Measurements from ENCODE around the gene MRPS10. TPM values are rescaled to one million over a fixed set of nuclear protein-coding genes. Genes with fewer than 3 reads are reported as not detected.
"Not testable (repeated sequence)": the region's sequence is repeated elsewhere in the genome, so short reads cannot be mapped to it uniquely, and the experiment has no call there.

The MRPS10 gene
- total RNA-seq, 4 donors from 2014 or later, result 7.6 to 52.8 (median 22.2) TPM

DNA sequence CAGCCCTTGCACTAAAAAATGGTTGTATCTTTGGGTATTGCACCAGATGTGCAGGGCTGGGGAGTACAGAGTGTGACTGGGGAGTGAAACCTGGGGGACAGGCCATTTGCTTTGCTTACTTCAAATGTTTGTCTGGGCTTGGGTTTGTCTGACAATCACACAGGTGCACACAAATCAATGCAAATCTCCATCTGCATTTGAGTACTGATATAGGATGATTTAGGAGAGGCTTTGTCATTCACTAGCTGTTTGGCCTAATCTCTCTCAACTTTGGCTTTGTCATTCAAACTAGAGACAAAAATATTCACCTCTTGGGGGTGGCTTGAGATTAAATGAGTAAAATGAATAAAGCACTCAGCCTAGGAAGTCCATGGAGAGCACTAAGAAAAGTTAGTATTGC is 40.7 kb downstream of the MRPS10 start:
- intact Hi-C loops (cut with DNase I; ENCODE audit: low total_unique reads), result no loop called here
- H3K36me3 ChIP-seq, result no peaks in the 10 kb centered on the region
- TF ChIP-seq, protein P1, sequence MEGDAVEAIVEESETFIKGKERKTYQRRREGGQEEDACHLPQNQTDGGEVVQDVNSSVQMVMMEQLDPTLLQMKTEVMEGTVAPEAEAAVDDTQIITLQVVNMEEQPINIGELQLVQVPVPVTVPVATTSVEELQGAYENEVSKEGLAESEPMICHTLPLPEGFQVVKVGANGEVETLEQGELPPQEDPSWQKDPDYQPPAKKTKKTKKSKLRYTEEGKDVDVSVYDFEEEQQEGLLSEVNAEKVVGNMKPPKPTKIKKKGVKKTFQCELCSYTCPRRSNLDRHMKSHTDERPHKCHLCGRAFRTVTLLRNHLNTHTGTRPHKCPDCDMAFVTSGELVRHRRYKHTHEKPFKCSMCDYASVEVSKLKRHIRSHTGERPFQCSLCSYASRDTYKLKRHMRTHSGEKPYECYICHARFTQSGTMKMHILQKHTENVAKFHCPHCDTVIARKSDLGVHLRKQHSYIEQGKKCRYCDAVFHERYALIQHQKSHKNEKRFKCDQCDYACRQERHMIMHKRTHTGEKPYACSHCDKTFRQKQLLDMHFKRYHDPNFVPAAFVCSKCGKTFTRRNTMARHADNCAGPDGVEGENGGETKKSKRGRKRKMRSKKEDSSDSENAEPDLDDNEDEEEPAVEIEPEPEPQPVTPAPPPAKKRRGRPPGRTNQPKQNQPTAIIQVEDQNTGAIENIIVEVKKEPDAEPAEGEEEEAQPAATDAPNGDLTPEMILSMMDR (IDR thresholded peaks at IDR 0.05), result no peak
- TF ChIP-seq POLR2A (IDR thresholded peaks at IDR 0.05), result no peak
- H3K4me1 ChIP-seq, result no peaks in the 10 kb centered on the region
- H3K9me3 ChIP-seq, result no peaks in the 10 kb centered on the region
- no peak overlapping the region for H3K4me3 ChIP-seq
- H3K27ac ChIP-seq, result no peak overlapping the region
- no peaks in the 10 kb centered on the region for H3K27me3 ChIP-seq
- DNase-seq, result no peak

- H3K36me3 ChIP-seq, result no peaks in the 10 kb centered on the region
- TF ChIP-seq POLR2A (IDR thresholded peaks at IDR 0.05), result no peak
- TF ChIP-seq, protein P1 (IDR thresholded peaks at IDR 0.05), result no peak
- H3K4me3 ChIP-seq, result no peak overlapping the region
- no peak for DNase-seq
- no peaks in the 10 kb centered on the region for H3K4me1 ChIP-seq
- no peak overlapping the region for H3K27ac ChIP-seq
- intact Hi-C loops (cut with DNase I; ENCODE audit: low total_unique reads), result no loop called here
- H3K9me3 ChIP-seq, result no peaks in the 10 kb centered on the region
- H3K27me3 ChIP-seq, result no peaks in the 10 kb centered on the region
Observed at GRCh38 chr6:42175860-42176259, 41.8 kb downstream of the MRPS10 start.

DNA sequence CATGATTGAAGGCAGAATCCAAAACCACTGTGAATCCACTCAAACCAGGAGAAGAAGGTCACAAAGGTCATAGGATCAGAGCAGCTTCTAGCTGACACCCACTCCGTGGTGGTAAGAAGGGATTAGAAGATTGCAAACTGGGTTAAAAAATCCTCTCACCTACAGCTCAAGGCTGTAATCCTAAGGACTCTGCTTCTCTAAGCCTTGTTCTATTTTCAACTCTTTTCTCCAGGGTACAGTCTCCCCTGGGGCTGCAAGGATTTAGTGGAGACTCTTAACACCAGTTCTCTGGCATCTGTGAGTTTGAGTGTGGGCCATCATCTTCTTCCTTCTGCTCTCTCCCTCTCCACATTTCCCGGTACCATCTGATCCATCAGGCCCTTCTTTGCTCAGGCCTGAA is 44.6 kb downstream of the MRPS10 start, which contains the start of gene GUCA1A:
TSS of gene GUCA1A (plus strand) at position 264 of the 400 bp plus-strand sequence. CDS start 250 bp downstream, outside the sequence.
- Histone ChIP-seq H3K27ac (no peak within 1 kb of the TSS), H3K4me1 (no peaks in the 10 kb centered on the region), H3K27me3 (no peaks in the 10 kb centered on the region), H3K9me3 (no peaks in the 10 kb centered on the region), H3K4me3 (no peak within 1 kb of the TSS), H3K36me3 (no peaks in the 10 kb centered on the region)
- no peak for DNase-seq
- intact Hi-C loops (cut with DNase I; ENCODE audit: low total_unique reads), result no loop called here
- TF ChIP-seq POLR2A (IDR thresholded peaks at IDR 0.05), result no peak
- TF ChIP-seq, protein P1 (IDR thresholded peaks at IDR 0.05), result no peak

- no peak overlapping the region for H3K4me3 ChIP-seq
- no peaks in the 10 kb centered on the region for H3K9me3 ChIP-seq
- H3K4me1 ChIP-seq, result no peaks in the 10 kb centered on the region
- TF ChIP-seq, protein P1 (IDR thresholded peaks at IDR 0.05), result no peak
- TF ChIP-seq POLR2A (IDR thresholded peaks at IDR 0.05), result no peak
- no peaks in the 10 kb centered on the region for H3K27me3 ChIP-seq
- DNase-seq, result no peak
- H3K36me3 ChIP-seq, result no peaks in the 10 kb centered on the region
- H3K27ac ChIP-seq, result no peak overlapping the region
- intact Hi-C loops (cut with DNase I; ENCODE audit: low total_unique reads), result no loop called here
Observed at GRCh38 chr6:42171813-42172581, 45.7 kb downstream of the MRPS10 start.

DNA sequence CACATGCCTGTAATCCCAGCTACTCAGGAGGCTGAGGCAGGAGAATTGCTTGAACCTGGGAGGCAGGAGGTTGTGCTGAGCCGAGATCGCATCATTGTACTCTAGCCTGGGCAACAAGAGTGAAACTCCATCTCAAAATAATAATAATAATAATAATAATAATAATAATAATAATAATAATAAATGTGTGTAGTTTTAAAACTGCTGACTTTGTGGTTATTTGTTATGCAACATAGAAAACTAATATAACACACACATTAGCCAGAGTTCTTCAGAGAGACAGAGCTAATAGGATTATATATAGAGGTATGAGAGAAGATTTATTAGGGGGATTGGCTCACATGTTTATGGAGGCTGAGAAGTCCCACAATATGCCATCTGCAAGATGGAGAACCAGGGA is 47.9 kb downstream of the MRPS10 start:
- H3K27me3 ChIP-seq; H3K4me1 ChIP-seq; DNase-seq; H3K9me3 ChIP-seq; intact Hi-C loops (cut with DNase I; ENCODE audit: low total_unique reads); H3K27ac ChIP-seq; H3K36me3 ChIP-seq; H3K4me3 ChIP-seq: not testable (repeated sequence)

Data from uterus (tissue), 4 donors.